Measurements from ENCODE around the gene MAX.
"Not testable (repeated sequence)": the region's sequence is repeated elsewhere in the genome, so short reads cannot be mapped to it uniquely, and the experiment has no call there.

The MAX gene

GRCh38 chr14:65095633-65096205 lies 6.6 kb downstream of the MAX start:
- H3K27ac ChIP-seq, result no peak overlapping the region
- peaks cover 42% of the 10 kb centered on the region for H3K36me3 ChIP-seq
- H3K4me3 ChIP-seq (ENCODE audit: low read depth, low read length), result no peak overlapping the region
- no peak for TF ChIP-seq CTCF (IDR thresholded peaks at IDR 0.05; ENCODE audit: low read depth, low read length)
- DNase-seq, result no peak
- no peaks in the 10 kb centered on the region for H3K9me3 ChIP-seq (ENCODE audit: severe bottlenecking)
- no peaks in the 10 kb centered on the region for H3K27me3 ChIP-seq (ENCODE audit: insufficient read depth, low read depth, severe bottlenecking)

- Histone ChIP-seq H3K4me3 (ENCODE audit: low read depth, low read length) (no peak overlapping the region), H3K27ac (no peak overlapping the region), H3K36me3 (peaks cover 49% of the 10 kb centered on the region), H3K27me3 (ENCODE audit: insufficient read depth, low read depth, severe bottlenecking) (no peaks in the 10 kb centered on the region), H3K9me3 (ENCODE audit: severe bottlenecking) (no peaks in the 10 kb centered on the region)
- no peak for DNase-seq
- no peak for TF ChIP-seq CTCF (IDR thresholded peaks at IDR 0.05; ENCODE audit: low read depth, low read length)
Measured at GRCh38 chr14:65092349-65092748, 10.0 kb downstream of the MAX start.

- peaks cover 49% of the 10 kb centered on the region for H3K36me3 ChIP-seq
- H3K27me3 ChIP-seq (ENCODE audit: insufficient read depth, low read depth, severe bottlenecking); DNase-seq; H3K27ac ChIP-seq; H3K9me3 ChIP-seq (ENCODE audit: severe bottlenecking); H3K4me3 ChIP-seq (ENCODE audit: low read depth, low read length): not testable (repeated sequence)
Measured at GRCh38 chr14:65087835-65088234, 14.5 kb downstream of the MAX start.

- not testable (repeated sequence) for H3K27ac ChIP-seq; H3K9me3 ChIP-seq (ENCODE audit: severe bottlenecking); DNase-seq; H3K4me3 ChIP-seq (ENCODE audit: low read depth, low read length); H3K27me3 ChIP-seq (ENCODE audit: insufficient read depth, low read depth, severe bottlenecking)
- H3K36me3 ChIP-seq, result peaks cover 48% of the 10 kb centered on the region
Measured at GRCh38 chr14:65086686-65087085, 15.6 kb downstream of the MAX start.

GRCh38 chr14:65084554-65085505 lies 17.5 kb downstream of the MAX start:
- H3K4me3 ChIP-seq (ENCODE audit: low read depth, low read length), result no peak overlapping the region
- DNase-seq, result no peak
- H3K36me3 ChIP-seq, result peaks cover 43% of the 10 kb centered on the region
- H3K27ac ChIP-seq, result no peak overlapping the region
- peaks cover 3% of the 10 kb centered on the region for H3K9me3 ChIP-seq (ENCODE audit: severe bottlenecking)
- no peak for TF ChIP-seq CTCF (IDR thresholded peaks at IDR 0.05; ENCODE audit: low read depth, low read length)
- H3K27me3 ChIP-seq (ENCODE audit: insufficient read depth, low read depth, severe bottlenecking), result no peaks in the 10 kb centered on the region

- Histone ChIP-seq H3K27ac (no peak overlapping the region), H3K36me3 (peaks cover 28% of the 10 kb centered on the region), H3K27me3 (ENCODE audit: insufficient read depth, low read depth, severe bottlenecking) (no peaks in the 10 kb centered on the region), H3K9me3 (ENCODE audit: severe bottlenecking) (peaks cover 3% of the 10 kb centered on the region), H3K4me3 (ENCODE audit: low read depth, low read length) (no peak overlapping the region)
- DNase-seq, result no peak
- TF ChIP-seq CTCF (IDR thresholded peaks at IDR 0.05; ENCODE audit: low read depth, low read length), result no peak
Measured at GRCh38 chr14:65082930-65083329, 19.4 kb downstream of the MAX start.
